GM19467 (cell line): Measurements from ENCODE around the gene VEGFA.
A peak's percentile ranks its signal among the peaks of the same experiment; 100 is the strongest.

Experiments
- ATAC-seq: cut with Tn5 transposase; IDR thresholded peaks from one replicate; pipeline ENCODE4 v1.9.1; 2021; ENCODE audit warnings: mild to moderate bottlenecking, moderate library complexity; ENCODE audit not compliant: unreplicated experiment

Gene VEGFA

GRCh38 chr6:43769526-43770371 is at the start of gene VEGFA:
Gene VEGFA (plus strand): TSS chr6:43770211.
- peak; percentile 36 for ATAC-seq

- ATAC-seq: no peak
Measured at GRCh38 chr6:43720999-43721398, 49.0 kb upstream of the VEGFA start.

- ATAC-seq: no peak
Measured at GRCh38 chr6:43722920-43723545, 47.0 kb upstream of the VEGFA start.

DNA sequence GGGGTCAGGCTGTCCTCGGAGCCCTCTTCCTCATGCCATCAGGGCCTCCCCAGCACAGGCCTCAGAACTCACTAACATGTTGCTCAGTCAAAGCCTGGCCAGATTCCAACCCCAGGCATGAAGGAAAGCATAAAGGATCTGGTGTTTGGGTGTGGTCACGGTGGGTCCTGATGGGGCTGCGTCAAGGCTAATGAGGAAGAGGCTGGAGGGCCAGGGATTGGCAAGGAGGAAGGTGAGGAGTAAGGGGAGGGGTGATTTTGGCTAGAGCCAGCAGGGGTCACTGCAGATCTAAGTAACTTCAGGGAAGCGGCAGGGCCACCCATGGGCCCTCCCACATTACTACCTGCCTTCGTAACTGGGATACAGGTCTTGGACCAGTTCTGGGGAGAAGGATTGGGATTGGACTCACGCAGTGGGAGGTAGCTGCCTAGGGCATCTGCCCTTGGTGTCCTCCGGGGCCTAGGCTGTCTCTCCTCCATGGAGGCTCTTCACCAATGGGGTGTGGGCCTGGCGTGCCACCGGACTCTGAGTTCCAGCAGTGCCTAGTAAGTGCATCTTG is 46.2 kb upstream of the VEGFA start:
- no peak for ATAC-seq

DNA sequence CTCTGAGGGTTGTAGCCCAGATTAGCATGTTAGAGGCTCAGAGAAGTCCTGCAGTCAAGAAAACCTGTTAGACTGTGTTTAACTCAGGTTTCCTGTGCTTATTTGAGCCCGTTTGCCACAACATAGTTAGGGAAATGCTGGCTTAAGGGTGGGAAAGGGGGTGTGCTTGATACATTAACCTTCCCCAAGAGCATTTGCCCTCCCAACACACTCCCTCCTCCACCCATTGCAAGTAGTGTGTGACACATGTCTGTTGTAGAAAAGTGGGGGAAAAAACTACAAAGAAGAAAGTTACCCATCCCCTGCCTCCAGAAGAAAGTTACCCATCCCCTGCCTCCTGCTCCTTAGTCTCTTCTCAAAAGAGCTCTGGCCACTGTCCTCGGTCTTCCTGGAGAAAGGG is 45.7 kb upstream of the VEGFA start:
- ATAC-seq: no peak

- ATAC-seq: peak; percentile 64
Measured at GRCh38 chr6:43724914-43725642, 44.9 kb upstream of the VEGFA start.

DNA sequence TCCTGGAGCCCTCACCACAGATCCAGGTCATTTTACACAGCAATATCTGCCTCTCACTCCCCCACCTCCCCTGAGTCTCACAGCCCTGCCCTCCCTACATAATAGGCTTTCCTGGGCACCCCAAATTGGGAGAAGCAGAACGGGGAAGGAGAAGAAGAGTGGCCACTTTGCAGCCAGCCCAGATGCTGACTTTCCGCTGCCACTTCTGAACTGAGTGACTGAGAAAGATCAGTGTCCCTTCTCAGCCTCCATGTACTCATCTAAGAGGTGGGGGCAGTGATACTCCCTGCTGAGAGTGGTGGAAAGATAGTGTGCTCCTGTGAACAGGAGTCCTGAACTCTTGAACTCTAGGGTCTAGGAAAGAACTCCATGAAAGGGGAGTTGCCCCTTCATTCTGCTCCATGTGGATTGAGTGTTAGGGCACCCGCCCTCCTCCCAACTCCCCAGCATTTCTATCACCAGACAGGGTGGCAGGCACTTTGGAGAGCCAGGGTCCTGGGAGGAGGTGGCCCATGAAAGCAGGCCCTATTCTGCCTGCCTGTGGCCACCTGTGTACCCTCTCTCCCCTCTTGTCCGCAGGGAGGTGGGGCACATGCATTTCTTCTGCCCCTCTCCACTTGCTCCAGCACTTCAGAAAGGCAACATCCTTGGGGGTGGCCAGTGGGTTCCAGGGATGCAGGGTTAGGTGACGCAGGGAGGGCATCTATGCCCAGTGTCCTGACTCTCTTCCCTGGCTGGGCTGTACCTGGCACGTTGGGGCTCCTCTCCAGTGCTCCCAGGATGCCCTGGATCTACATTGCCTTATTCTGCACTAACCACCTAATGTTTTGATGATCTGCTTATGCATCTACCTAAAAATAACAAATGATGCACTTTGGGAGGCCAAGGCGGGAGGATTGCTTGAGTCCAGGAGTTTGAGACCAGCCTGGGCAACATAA is 44.1 kb upstream of the VEGFA start:
- no peak for ATAC-seq

DNA sequence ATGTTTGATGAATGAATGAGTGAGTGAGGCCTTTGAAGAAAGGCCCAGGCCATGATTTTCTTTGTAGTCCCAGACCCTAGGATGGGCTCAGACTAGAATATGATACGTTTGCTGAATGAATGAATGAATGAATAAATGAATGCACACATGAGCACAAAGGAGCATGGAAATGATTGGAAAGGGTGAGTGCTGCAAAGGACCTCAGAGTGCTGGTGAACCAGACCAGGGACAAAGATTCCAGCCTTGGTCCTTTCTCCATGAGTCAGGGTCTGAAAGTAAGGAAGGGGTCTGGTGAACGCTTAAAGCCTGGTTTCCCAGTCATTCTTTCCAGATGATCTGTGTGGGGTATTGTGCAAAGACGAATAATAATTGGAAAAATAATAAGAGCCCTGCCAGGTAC is 42.4 kb upstream of the VEGFA start:
- ATAC-seq: no peak

- ATAC-seq: no peak
Measured at GRCh38 chr6:43728586-43728985, 41.4 kb upstream of the VEGFA start.

GRCh38 chr6:43729537-43729936 is 40.5 kb upstream of the VEGFA start:
- ATAC-seq: no peak

- no peak for ATAC-seq
Measured at GRCh38 chr6:43730634-43731033, 39.4 kb upstream of the VEGFA start.

GRCh38 chr6:43733471-43734293 is 36.3 kb upstream of the VEGFA start:
- no peak for ATAC-seq

- ATAC-seq: no peak
Measured at GRCh38 chr6:43734294-43734665, 35.7 kb upstream of the VEGFA start.

GRCh38 chr6:43735642-43736199 is 34.3 kb upstream of the VEGFA start:
- ATAC-seq: no peak

DNA sequence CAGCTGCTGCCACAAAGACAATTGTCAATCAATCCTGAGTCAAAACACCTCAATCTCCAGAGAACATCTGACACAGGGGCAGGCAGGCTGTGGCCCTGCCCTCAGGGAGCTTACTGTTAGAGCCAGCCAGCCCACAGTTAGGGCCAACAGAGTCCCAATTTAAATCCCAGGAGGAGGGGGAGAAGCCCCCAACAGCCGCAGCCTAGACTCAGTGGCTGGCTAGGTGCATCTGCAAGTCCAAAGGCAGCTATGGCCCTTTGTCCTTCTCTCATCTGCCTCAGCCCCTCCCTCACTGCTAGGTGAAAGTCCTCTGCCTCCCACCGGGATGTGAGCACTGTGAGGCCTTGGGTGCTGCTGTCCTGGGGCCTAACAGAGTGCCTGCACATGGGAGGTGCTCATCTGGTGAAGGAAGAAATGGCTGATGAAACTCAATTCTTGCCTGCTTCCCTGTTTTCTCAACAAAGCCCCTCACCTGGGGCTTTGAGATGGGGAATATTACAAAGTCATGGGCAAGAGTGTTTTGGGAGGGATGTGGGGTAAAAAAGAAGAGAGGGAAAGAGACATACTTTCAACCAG is 33.7 kb upstream of the VEGFA start:
- ATAC-seq: no peak

GRCh38 chr6:43736844-43737243 is 33.2 kb upstream of the VEGFA start:
- no peak for ATAC-seq

GRCh38 chr6:43737272-43738081 is 32.5 kb upstream of the VEGFA start:
- no peak for ATAC-seq

DNA sequence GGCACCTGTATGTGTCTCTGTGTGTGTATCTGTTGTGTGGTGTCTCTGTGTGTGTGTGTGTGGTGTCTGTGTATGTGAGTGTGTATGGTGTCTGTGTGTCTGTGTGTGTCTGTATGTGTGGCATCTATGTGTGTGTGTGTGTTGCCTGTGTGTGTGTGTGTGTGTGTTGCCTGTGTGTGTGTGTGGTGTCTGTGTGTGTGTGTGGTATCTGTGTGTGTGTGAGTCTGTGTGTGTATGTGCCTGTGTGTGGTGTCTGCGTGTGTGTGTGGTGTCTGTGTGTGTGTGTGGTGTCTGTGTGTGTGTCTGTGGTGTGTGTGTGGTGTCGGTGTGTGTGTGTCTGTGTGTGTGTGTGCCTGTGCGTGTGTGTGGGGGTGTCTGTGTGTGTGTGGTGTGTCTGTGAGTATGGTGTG is 31.7 kb upstream of the VEGFA start:
- no peak for ATAC-seq
